ENCODE measurements around the gene STXBP5L. TPM values are rescaled to one million over a fixed set of nuclear protein-coding genes. Genes with fewer than 3 reads are reported as not detected.
"Not testable (repeated sequence)": the region's sequence is repeated elsewhere in the genome, so short reads cannot be mapped to it uniquely, and the experiment has no call there.

Gene STXBP5L
- polyA plus RNA-seq, 2 of the 4 experiments (the other 2 are of a cell fraction): 0.08 TPM; not detected in 1

DNA sequence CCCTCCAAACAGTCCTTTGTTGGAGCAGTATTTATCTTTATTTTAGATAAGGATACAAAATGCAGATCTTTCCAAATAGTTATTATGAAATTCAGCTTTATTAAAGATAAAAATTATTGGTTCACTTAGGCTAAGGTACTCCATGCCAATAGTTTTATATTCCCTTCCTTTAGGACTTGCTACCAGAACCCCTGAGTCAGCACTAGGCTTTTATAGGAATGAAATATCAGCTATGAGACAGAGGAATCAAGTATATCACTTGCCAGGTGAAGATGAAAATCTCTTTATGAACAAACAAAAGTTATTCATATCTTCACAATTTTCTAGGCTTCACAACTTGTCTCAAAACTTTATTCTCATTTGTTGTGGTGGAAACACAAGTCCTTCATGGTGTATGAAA, 416.3 kb downstream of the STXBP5L start:
- H3K4me2 ChIP-seq: no peak overlapping the region
- POLR2A ChIA-PET: no interaction called here
- DNase-seq (ENCODE audit: low read depth in 1 of 2, low spot score in 1 of 2) (no peak), FAIRE-seq (no peak), ATAC-seq (no peak)
- CTCF ChIA-PET: no interaction called here
- H3K27ac ChIP-seq: no peak overlapping the region
- no peak overlapping the region for H3K4me3 ChIP-seq
- no peaks in the 10 kb centered on the region for H3K4me1 ChIP-seq
- TF ChIP-seq, protein P1, sequence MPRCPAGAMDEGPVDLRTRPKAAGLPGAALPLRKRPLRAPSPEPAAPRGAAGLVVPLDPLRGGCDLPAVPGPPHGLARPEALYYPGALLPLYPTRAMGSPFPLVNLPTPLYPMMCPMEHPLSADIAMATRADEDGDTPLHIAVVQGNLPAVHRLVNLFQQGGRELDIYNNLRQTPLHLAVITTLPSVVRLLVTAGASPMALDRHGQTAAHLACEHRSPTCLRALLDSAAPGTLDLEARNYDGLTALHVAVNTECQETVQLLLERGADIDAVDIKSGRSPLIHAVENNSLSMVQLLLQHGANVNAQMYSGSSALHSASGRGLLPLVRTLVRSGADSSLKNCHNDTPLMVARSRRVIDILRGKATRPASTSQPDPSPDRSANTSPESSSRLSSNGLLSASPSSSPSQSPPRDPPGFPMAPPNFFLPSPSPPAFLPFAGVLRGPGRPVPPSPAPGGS (IDR thresholded peaks at IDR 0.05): no peak
- no peak for TF ChIP-seq KDM5A (IDR thresholded peaks at IDR 0.05)
- TF ChIP-seq, protein P2, sequence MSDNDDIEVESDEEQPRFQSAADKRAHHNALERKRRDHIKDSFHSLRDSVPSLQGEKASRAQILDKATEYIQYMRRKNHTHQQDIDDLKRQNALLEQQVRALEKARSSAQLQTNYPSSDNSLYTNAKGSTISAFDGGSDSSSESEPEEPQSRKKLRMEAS (IDR thresholded peaks at IDR 0.05): no peak
- TF ChIP-seq, protein P3, sequence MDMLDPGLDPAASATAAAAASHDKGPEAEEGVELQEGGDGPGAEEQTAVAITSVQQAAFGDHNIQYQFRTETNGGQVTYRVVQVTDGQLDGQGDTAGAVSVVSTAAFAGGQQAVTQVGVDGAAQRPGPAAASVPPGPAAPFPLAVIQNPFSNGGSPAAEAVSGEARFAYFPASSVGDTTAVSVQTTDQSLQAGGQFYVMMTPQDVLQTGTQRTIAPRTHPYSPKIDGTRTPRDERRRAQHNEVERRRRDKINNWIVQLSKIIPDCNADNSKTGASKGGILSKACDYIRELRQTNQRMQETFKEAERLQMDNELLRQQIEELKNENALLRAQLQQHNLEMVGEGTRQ (IDR thresholded peaks at IDR 0.05): no peak
- TF ChIP-seq TFCP2L1 (CRISPR knock-in tag; IDR thresholded peaks at IDR 0.05): no peak
- peak; percentile 42 for TF ChIP-seq MAFK (IDR thresholded peaks at IDR 0.05; ENCODE audit: partially characterized antibody)
- TF ChIP-seq JUNB (IDR thresholded peaks at IDR 0.05): no peak
- TF ChIP-seq ZC3H11A (IDR thresholded peaks at IDR 0.05): no peak
- no peaks in the 10 kb centered on the region for H3K9me3 ChIP-seq

DNA sequence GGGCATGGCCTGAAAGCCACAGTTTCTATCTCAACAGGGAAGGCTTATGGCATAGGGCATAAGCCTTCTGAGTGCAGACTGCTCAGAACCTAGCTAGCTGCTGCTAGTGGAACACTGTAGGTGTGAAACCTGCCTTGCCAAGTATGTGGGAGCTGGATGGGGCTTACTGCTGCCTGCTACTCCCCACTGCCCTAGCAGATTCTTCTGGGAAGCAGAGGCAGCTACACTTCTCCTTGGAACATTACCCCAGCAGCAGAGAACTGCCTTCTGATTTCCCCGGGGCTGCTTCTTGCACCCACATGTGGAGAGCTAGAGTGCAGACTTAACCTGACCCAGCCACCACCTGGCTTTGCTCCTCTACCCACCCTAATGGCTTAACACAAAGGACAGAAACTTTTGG, 422.1 kb downstream of the STXBP5L start:
- no peak for ATAC-seq
- Histone ChIP-seq H3K4me3 (no peak overlapping the region), H3K9me3 (no peaks in the 10 kb centered on the region), H3K27ac (no peak overlapping the region), H3K4me2 (no peak overlapping the region), H3K4me1 (no peaks in the 10 kb centered on the region)
- TF ChIP-seq POLR2A (IDR thresholded peaks at IDR 0.05; ENCODE audit: low read length): no peak
- TF ChIP-seq MAFK (IDR thresholded peaks at IDR 0.05; ENCODE audit: partially characterized antibody): no peak
- POLR2A ChIA-PET: no interaction called here
- no peak for DNase-seq (ENCODE audit: low read depth in 1 of 2, low spot score in 1 of 2)
- CTCF ChIA-PET: interaction anchor here (1.7 kb wide), 1 partner anchor 8 kb away, joined by 4 read pairs; no protein-coding TSS in a partner anchor
- WGBS (ENCODE audit: missing lambda C conversion rate): 0% methylated on average over 1 of the region's 1 CpG
- FAIRE-seq: no peak

DNA sequence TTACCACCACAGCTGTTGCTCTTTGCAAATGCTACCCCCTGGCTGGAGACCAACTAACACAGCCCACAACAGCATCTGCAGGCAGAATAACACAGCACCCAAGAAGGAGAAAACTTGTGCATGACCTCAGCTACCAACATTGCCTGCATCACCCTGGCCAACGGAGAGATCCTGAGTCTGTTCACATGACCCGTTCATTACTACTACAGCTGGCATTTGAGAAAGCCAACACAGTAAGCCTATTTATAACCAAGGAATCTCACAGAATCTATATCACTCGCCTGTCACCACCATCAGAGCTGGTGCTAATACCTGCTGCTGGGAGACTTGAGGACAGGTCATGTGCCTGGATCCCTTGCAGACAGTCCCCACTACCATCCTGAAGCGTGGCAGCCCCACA, 422.6 kb downstream of the STXBP5L start:
- 14% methylated on average over 4 of the region's 4 CpGs for WGBS (ENCODE audit: missing lambda C conversion rate)
- Histone ChIP-seq H3K27ac (no peak overlapping the region), H3K4me1 (no peaks in the 10 kb centered on the region), H3K4me3 (no peak overlapping the region), H3K9me3 (no peaks in the 10 kb centered on the region), H3K4me2 (no peak overlapping the region)
- FAIRE-seq: no peak
- TF ChIP-seq EHF (CRISPR knock-in tag; IDR thresholded peaks at IDR 0.05) (no peak), ESRRA (IDR thresholded peaks at IDR 0.05; ENCODE audit: borderline replicate concordance, low read length) (no peak), HOXB5 (CRISPR knock-in tag; IDR thresholded peaks at IDR 0.05) (no peak), RAD21 (conservative IDR thresholded peaks at IDR 0.05 in 1 of 2, IDR thresholded peaks at IDR 0.05 in 1 of 2) (no peak), ZSCAN20 (CRISPR knock-in tag; IDR thresholded peaks at IDR 0.05) (no peak), HEYL (CRISPR knock-in tag; IDR thresholded peaks at IDR 0.05) (no peak), MYC (IDR thresholded peaks at IDR 0.05; ENCODE audit: borderline replicate concordance, low read length) (no peak), MAZ (IDR thresholded peaks at IDR 0.05; ENCODE audit: borderline replicate concordance, low read depth, low read length) (no peak), JUNB (IDR thresholded peaks at IDR 0.05) (no peak), NR3C1 (IDR thresholded peaks at IDR 0.05) (no peak), JUN (IDR thresholded peaks at IDR 0.05) (no peak), BHLHE40 (IDR thresholded peaks at IDR 0.05; ENCODE audit: low read depth, low read length) (no peak), EHMT2 (IDR thresholded peaks at IDR 0.05; ENCODE audit: low read depth) (no peak), RNF2 (IDR thresholded peaks at IDR 0.05; ENCODE audit: borderline replicate concordance, low read depth) (no peak), RARB (CRISPR knock-in tag; IDR thresholded peaks at IDR 0.05) (no peak)
- TF ChIP-seq, protein P1 (IDR thresholded peaks at IDR 0.05): no peak
- TF ChIP-seq, protein P4, sequence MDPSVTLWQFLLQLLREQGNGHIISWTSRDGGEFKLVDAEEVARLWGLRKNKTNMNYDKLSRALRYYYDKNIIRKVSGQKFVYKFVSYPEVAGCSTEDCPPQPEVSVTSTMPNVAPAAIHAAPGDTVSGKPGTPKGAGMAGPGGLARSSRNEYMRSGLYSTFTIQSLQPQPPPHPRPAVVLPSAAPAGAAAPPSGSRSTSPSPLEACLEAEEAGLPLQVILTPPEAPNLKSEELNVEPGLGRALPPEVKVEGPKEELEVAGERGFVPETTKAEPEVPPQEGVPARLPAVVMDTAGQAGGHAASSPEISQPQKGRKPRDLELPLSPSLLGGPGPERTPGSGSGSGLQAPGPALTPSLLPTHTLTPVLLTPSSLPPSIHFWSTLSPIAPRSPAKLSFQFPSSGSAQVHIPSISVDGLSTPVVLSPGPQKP (IDR thresholded peaks at IDR 0.05; ENCODE audit: low read depth, low read length): no peak
- TF ChIP-seq, protein P5, sequence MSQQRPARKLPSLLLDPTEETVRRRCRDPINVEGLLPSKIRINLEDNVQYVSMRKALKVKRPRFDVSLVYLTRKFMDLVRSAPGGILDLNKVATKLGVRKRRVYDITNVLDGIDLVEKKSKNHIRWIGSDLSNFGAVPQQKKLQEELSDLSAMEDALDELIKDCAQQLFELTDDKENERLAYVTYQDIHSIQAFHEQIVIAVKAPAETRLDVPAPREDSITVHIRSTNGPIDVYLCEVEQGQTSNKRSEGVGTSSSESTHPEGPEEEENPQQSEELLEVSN (IDR thresholded peaks at IDR 0.05; ENCODE audit: borderline replicate concordance, low read depth): no peak
- TF ChIP-seq, protein P3 (IDR thresholded peaks at IDR 0.05): no peak
- ChIA-PET CTCF (interaction anchor here (1.7 kb wide), 1 partner anchor 9 kb away, joined by 4 read pairs; no protein-coding TSS in a partner anchor), POLR2A (no interaction called here)
- no peak for ATAC-seq
- DNase-seq (ENCODE audit: low read depth in 1 of 2, low spot score in 1 of 2): no peak

DNA sequence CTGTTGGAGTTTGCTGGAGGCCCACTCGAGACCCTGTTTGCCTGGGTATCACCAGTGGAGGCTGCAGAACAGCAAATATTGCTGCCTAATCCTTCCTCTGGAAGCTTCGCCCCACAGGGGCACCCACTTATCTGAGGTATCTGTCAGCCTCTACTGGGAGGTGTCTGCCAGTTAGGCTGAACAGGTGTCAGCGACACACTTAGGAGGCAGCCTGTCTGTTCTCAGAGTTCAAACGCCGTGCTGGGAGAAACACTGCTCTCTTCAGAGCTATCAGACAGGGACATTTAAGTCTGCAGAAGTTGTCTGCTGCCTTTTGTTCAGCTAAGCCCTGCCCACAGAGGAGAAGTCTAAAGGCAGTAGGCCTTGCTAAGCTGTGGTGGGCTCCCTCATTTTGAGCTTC, 448.0 kb downstream of the STXBP5L start:
- ATAC-seq; H3K4me1 ChIP-seq; H3K27ac ChIP-seq; H3K9me3 ChIP-seq; FAIRE-seq; H3K4me2 ChIP-seq; DNase-seq (ENCODE audit: low read depth in 1 of 2, low spot score in 1 of 2); POLR2A ChIA-PET; H3K4me3 ChIP-seq; CTCF ChIA-PET: not testable (repeated sequence)
- WGBS (ENCODE audit: missing lambda C conversion rate): 9% methylated on average over 4 of the region's 5 CpGs
